ENCODE measurements around the gene MYG1.
A peak's percentile ranks its signal among the peaks of the same experiment; 100 is the strongest.
"Not testable (repeated sequence)": the region's sequence is repeated elsewhere in the genome, so short reads cannot be mapped to it uniquely, and the experiment has no call there.

The MYG1 gene

GRCh38 chr12:53287741-53288216 lies 11.7 kb upstream of the MYG1 start:
- peak; percentile 20 for DNase-seq

- no peak for DNase-seq
These were observed 11.2 kb upstream of the MYG1 start for GRCh38 chr12:53288322-53288721.

GRCh38 chr12:53289891-53290290 lies 9.6 kb upstream of the MYG1 start:
- DNase-seq, result no peak

- no peak for DNase-seq
These were observed 8.8 kb upstream of the MYG1 start for GRCh38 chr12:53290661-53291060.

GRCh38 chr12:53292426-53292825 lies 7.1 kb upstream of the MYG1 start:
- DNase-seq, result peak; percentile 96

- peak; percentile 46 for DNase-seq
These were observed 4.2 kb upstream of the MYG1 start, which contains the start of gene PFDN5 for GRCh38 chr12:53295070-53295890. Gene PFDN5 (plus strand): TSS chr12:53295542. CDS start chr12:53295568, 26 bp downstream.

GRCh38 chr12:53295891-53296219 lies 3.6 kb upstream of the MYG1 start:
- no peak for DNase-seq

GRCh38 chr12:53297106-53297505 lies 2.4 kb upstream of the MYG1 start:
- DNase-seq, result not testable (repeated sequence)

GRCh38 chr12:53298164-53298563 lies 1.3 kb upstream of the MYG1 start:
- DNase-seq, result no peak

- no peak for DNase-seq
These were observed 418 bp upstream of the MYG1 start for GRCh38 chr12:53299101-53299453.

GRCh38 chr12:53300187-53300586 lies 692 bp downstream of the MYG1 start:
- DNase-seq, result no peak

GRCh38 chr12:53302903-53303302 lies 3.4 kb downstream of the MYG1 start:
- DNase-seq, result no peak

- no peak for DNase-seq
These were observed 7.3 kb downstream of the MYG1 start for GRCh38 chr12:53306826-53307225.

GRCh38 chr12:53308276-53308675 lies 8.8 kb downstream of the MYG1 start:
- DNase-seq, result no peak

- DNase-seq, result no peak
These were observed 14.5 kb downstream of the MYG1 start for GRCh38 chr12:53313996-53314395.

GRCh38 chr12:53320352-53321195 lies 21.1 kb downstream of the MYG1 start:
- DNase-seq, result no peak

- no peak for DNase-seq
These were observed 24.8 kb downstream of the MYG1 start for GRCh38 chr12:53324113-53324778.

GRCh38 chr12:53324779-53325510 lies 25.4 kb downstream of the MYG1 start:
- peak; percentile 49 for DNase-seq

GRCh38 chr12:53325511-53326061 lies 26.1 kb downstream of the MYG1 start:
- no peak for DNase-seq

GRCh38 chr12:53326460-53327185 lies 27.1 kb downstream of the MYG1 start:
- no peak for DNase-seq

GRCh38 chr12:53327435-53328042 lies 28.0 kb downstream of the MYG1 start:
- no peak for DNase-seq

Measured in NCI-H2029 treated with DMSO at 0.1 percent for 48 hours (cell line).